Activated CD4-positive, alpha-beta T cell treated with anti-CD3 and anti-CD28 coated beads for 48 hours (primary cell): Measurements from ENCODE around the gene KCNA2.

ENCODE experiments used
- DNase-seq: peaks from one replicate; pipeline ENCODE4 v3.0.0-alpha.2; 2020

KCNA2 gene

GRCh38 chr1:110628323-110629105 lies 22.4 kb upstream of the KCNA2 start:
- DNase-seq, result no peak

- DNase-seq, result no peak
Measured at GRCh38 chr1:110627764-110628163, 21.6 kb upstream of the KCNA2 start.

GRCh38 chr1:110626889-110627288 lies 20.7 kb upstream of the KCNA2 start:
- DNase-seq, result no peak

- no peak for DNase-seq
Measured at GRCh38 chr1:110620686-110621085, 14.5 kb upstream of the KCNA2 start.

GRCh38 chr1:110620250-110620615 lies 14.1 kb upstream of the KCNA2 start:
- no peak for DNase-seq

GRCh38 chr1:110619412-110620249 lies 13.5 kb upstream of the KCNA2 start:
- DNase-seq, result peak; percentile 91

- no peak for DNase-seq
Measured at GRCh38 chr1:110618668-110619067, 12.5 kb upstream of the KCNA2 start.

- DNase-seq, result no peak
Measured at GRCh38 chr1:110617589-110617988, 11.4 kb upstream of the KCNA2 start.

GRCh38 chr1:110617116-110617515 lies 11.0 kb upstream of the KCNA2 start:
- no peak for DNase-seq

- DNase-seq, result no peak
Measured at GRCh38 chr1:110616587-110616986, 10.4 kb upstream of the KCNA2 start.

GRCh38 chr1:110615548-110616130 lies 9.5 kb upstream of the KCNA2 start:
- DNase-seq, result peak; percentile 77

- no peak for DNase-seq
Measured at GRCh38 chr1:110612060-110612745, 6.0 kb upstream of the KCNA2 start.

GRCh38 chr1:110610696-110611286 lies 4.6 kb upstream of the KCNA2 start:
- DNase-seq, result no peak

GRCh38 chr1:110610084-110610483 lies 3.9 kb upstream of the KCNA2 start:
- DNase-seq, result peak; percentile 42

GRCh38 chr1:110608247-110608646 lies 2.1 kb upstream of the KCNA2 start:
- no peak for DNase-seq

GRCh38 chr1:110607536-110608230 lies 1.5 kb upstream of the KCNA2 start:
- DNase-seq, result no peak

- peak; percentile 24 for DNase-seq
Measured at GRCh38 chr1:110606657-110607535, 738 bp upstream of the KCNA2 start.

- no peak for DNase-seq
Measured at GRCh38 chr1:110605446-110605845, 712 bp downstream of the KCNA2 start.

GRCh38 chr1:110604586-110605148 lies 1.5 kb downstream of the KCNA2 start:
- no peak for DNase-seq

GRCh38 chr1:110603058-110603457 lies 3.1 kb downstream of the KCNA2 start:
- no peak for DNase-seq

GRCh38 chr1:110602466-110602865 lies 3.7 kb downstream of the KCNA2 start:
- DNase-seq, result peak; percentile 24
